Kidney (tissue), 14 donors: ENCODE results near the gene NUB1. TPM values are rescaled to one million over a fixed set of nuclear protein-coding genes. Genes with fewer than 3 reads are reported as not detected.
A peak's percentile ranks its signal among the peaks of the same experiment; 100 is the strongest.

ENCODE experiments used
- DNase-seq, 5 donors: peaks; one replicate each; pipeline ENCODE4 v3.0.0-alpha.2; 2013 to 2020
- FAIRE-seq: peaks from 2 replicates; lab custom pipeline; 2012; peaks lifted over from hg19 to GRCh38; lab: Jason Lieb, UNC
- H3K27ac ChIP-seq, 2 donors: one replicate each; pipeline ENCODE4 v1.7.0; 2013; ENCODE audit warnings: low read depth in 2 of 2, low read length in 2 of 2, inconsistent platforms in 1 of 2
- H3K27me3 ChIP-seq: one replicate; pipeline ENCODE4 v1.7.1; 2013; ENCODE audit warnings: low read length, inconsistent platforms; ENCODE audit not compliant: control insufficient read depth, insufficient read depth
- H3K36me3 ChIP-seq, 3 donors: one replicate each; pipeline versions ENCODE4 v1.7.0 to v1.7.1; 2013; ENCODE audit warnings: low read length in 3 of 3, control low read depth in 1 of 3, inconsistent platforms in 1 of 3; ENCODE audit not compliant: insufficient read depth in 3 of 3, control insufficient read depth in 2 of 3
- H3K4me1 ChIP-seq, 3 donors: one replicate each; pipeline versions ENCODE4 v1.7.0 to v1.7.1; 2013; ENCODE audit warnings: low read length in 3 of 3, inconsistent platforms in 1 of 3, low read depth in 1 of 3; ENCODE audit not compliant: control insufficient read depth in 2 of 3, insufficient read depth in 2 of 3
- H3K4me3 ChIP-seq, 3 donors: one replicate each; pipeline versions ENCODE4 v1.7.0 to v1.8.1; 2013; ENCODE audit warnings: low read length in 3 of 3, control low read depth in 1 of 3, inconsistent platforms in 1 of 3
- H3K9ac ChIP-seq, 3 donors: one replicate each; pipeline versions ENCODE4 v1.7.0 to v1.7.1; 2013; ENCODE audit warnings: low read length in 3 of 3, control low read depth in 1 of 3, inconsistent platforms in 1 of 3
- H3K9me3 ChIP-seq, 3 donors: one replicate each; pipeline versions ENCODE4 v1.7.0 to v1.7.1; 2013; ENCODE audit warnings: low read length in 3 of 3, control low read depth in 1 of 3, inconsistent platforms in 1 of 3; ENCODE audit not compliant: control insufficient read depth in 2 of 3, insufficient read depth in 1 of 3
- CTCF ChIP-seq: IDR thresholded peaks from 3 replicates; pipeline ENCODE4 v1.5.1; 2012; ENCODE audit warnings: mild to moderate bottlenecking, moderate library complexity, borderline replicate concordance; ENCODE audit not compliant: insufficient read depth; ENCODE audit errors: extremely low read depth
- intact Hi-C: fragments of 100-400 bp; cut with DNase I; formaldehyde crosslinking; loops from one replicate; pipeline ENCODE4 v1.11.1; 2022
- polyA plus RNA-seq: library from polyadenylated mRNA; stranded (reverse); fragments of 350-450 nt; fragmentation: Illumina TruSeq; extraction: RNeasy Lipid Tissue Mini Kit (QIAGEN cat#74804); gene quantifications from one replicate; pipeline ENCODE4 v1.2.3, GENCODE V29; 2014; ENCODE audit warnings: low read depth, low replicate concordance; ENCODE audit not compliant: insufficient read depth
- total RNA-seq: library from RNA; stranded (reverse); fragmentation: NEBNext Ultra II Directional; extraction: Animal tissue kit (Norgen Biotek cat#: 25700); gene quantifications from one replicate; pipeline ENCODE4 v1.2.1, GENCODE V29; 2021
- donor health status: control.
- donor health status: control.
- donor health status: control.
- donor health status: control.
- donor health status: control.
- donor health status: DM: yes; HTN: yes; CAD: no.
- donor health status: Normal renal cell carcinoma (clear cell type).

The NUB1 gene
- total and polyA plus RNA-seq, 2 donors from 2014 or later: 32.7 to 51.8 TPM

DNA sequence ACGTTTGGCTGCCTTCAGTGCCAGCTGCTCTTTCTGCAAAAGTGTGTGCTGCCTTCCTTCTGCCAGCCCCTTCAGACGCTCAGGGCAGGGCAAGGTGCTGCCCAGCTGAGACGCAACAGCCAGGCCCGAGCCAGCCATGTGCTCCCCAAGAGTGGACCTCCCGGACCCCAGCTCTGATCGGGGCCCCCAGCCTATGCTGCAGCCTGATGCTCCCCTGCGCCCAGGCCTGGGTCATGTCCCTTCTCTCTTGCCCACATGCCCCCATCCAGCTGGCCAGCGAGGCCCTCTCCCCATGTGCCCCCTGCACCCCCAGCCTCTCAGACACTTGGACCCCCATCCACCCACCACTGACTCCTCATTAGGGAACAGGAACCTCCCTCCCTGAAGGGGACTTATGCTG, 50.4 kb downstream of the NUB1 start:
- intact Hi-C loops: no loop called here
- Histone ChIP-seq H3K4me1 (no peaks in the 10 kb centered on the region), H3K27me3 (no peaks in the 10 kb centered on the region), H3K9me3 (no peaks in the 10 kb centered on the region), H3K36me3 (no peaks in the 10 kb centered on the region), H3K27ac (no peak overlapping the region), H3K9ac (no peak overlapping the region), H3K4me3 (no peak overlapping the region)
- FAIRE-seq: no peak
- peak in 1 of 5 donors; percentile 64 for DNase-seq
- no peak for TF ChIP-seq CTCF

DNA sequence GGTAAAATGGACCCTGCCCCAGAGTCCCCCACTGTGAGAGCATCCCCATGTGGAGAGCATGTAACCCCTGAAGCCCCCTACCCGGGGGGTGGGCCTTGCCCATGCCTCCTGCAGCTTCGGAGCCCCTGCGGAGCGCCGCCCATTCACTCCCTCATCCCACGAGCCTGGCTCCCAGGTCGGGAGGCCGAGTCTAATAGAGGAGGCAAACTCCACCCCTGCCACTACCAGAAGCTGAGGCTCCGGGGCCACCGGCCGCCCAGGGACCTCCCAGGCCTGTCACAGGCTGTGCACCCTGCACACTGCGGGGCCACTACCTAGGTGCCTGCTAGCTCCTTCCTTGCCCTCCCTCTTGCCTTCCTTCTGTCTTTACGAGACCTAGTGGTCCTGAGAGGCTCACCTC, 50.8 kb downstream of the NUB1 start:
- Histone ChIP-seq H3K4me1 (no peaks in the 10 kb centered on the region), H3K27me3 (no peaks in the 10 kb centered on the region), H3K4me3 (no peak overlapping the region), H3K27ac (no peak overlapping the region), H3K36me3 (no peaks in the 10 kb centered on the region), H3K9ac (no peak overlapping the region), H3K9me3 (no peaks in the 10 kb centered on the region)
- no peak for TF ChIP-seq CTCF
- FAIRE-seq (no peak), DNase-seq (peak in 1 of 5 donors; percentile 59)
- intact Hi-C loops: no loop called here

DNA sequence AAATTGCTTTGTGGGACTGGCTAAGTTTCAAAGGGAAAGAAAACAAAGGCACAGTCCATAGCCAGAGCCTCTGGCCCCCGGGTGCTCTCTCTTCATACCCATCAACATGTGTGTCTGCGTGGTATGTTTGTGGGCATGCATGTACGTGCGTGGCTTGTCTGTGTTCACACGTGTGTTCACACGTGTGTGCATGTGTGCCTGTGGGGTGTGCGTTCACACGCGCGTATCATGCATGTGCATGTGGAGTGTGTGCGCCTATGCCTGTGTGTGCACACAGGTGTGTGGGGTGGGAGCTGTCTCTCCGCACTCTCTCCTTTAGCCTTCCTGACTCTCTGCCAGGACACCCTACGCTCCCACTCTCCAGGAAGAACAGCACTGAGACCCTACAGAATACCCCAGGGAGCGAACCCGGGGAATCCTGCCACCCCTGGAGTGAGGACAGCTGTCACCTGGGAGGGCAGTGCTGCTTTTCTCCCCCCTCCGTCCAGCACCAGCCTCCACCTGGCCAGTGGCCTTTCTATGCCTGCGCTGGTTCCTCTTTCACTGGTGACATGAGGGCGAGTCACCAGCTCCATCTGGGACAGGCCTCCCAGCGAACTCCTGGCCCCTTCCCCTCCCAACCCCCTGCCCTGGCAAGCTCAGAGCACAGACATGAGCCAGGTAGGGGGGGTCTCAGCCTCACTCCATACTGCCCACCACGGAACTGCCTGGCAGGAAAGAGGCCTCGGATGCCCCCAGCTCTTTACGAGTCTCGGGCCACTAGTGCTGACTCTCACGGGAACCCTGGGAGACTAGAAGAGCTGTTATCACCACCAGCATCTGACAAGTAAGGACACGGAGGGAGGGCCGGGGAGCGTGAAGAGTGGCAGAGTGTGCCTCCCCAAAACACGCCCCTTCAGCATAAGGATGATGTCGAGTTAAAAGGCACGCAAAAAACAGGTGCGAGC, 51.7 kb downstream of the NUB1 start:
- no peak overlapping the region for H3K9ac ChIP-seq
- peaks cover 0 to 3% (median 0%) of the 10 kb centered on the region in 3 donors for H3K9me3 ChIP-seq
- intact Hi-C loops: no loop called here
- no peak overlapping the region for H3K27ac ChIP-seq
- FAIRE-seq (no peak), DNase-seq (peak in 1 of 5 donors; percentile 57)
- no peak for TF ChIP-seq CTCF
- peaks cover 0 to 5% (median 0%) of the 10 kb centered on the region in 3 donors for H3K36me3 ChIP-seq
- H3K27me3 ChIP-seq: no peaks in the 10 kb centered on the region
- H3K4me3 ChIP-seq: no peak overlapping the region
- H3K4me1 ChIP-seq: peaks cover 0 to 4% (median 0%) of the 10 kb centered on the region in 3 donors
